WTC11 (cell line): ENCODE measurements around the gene RIN3. TPM values are rescaled to one million over a fixed set of nuclear protein-coding genes. Genes with fewer than 3 reads are reported as not detected.

Experiments
- ATAC-seq: fragments of 200-7000 bp; cut with Tn5 transposase; 2 replicates; pipeline ENCODE4 v1.10.0; 2021; ENCODE audit warnings: mild to moderate bottlenecking, moderate library complexity
- CTCF ChIA-PET: fragments of 300-600 bp; sonication (Branson Sonifier 250); formaldehyde crosslinking; loops from one replicate; lab custom pipeline; 2021; ENCODE audit warnings: antibody characterized with exemption; lab: Charles Lee
- POLR2A ChIA-PET: fragments of 350-600 bp; sonication (Branson Sonifier 250); formaldehyde crosslinking; loops from one replicate; lab custom pipeline; 2021; ENCODE audit warnings: antibody characterized with exemption; lab: Charles Lee
- DNase-seq: peaks from one replicate; pipeline ENCODE4 v3.0.0; 2021; ENCODE audit warnings: low spot score
- H3K27ac Mint-ChIP-seq: 2 replicates; pipeline ENCODE4 v1.8.0; 2021; ENCODE audit warnings: mixed read lengths
- H3K27me3 Mint-ChIP-seq: 2 replicates; pipeline ENCODE4 v1.8.0; 2021; ENCODE audit warnings: low read depth, mild to moderate bottlenecking, moderate library complexity, mixed read lengths
- H3K36me3 Mint-ChIP-seq: 2 replicates; pipeline ENCODE4 v1.8.0; 2021; ENCODE audit warnings: mixed read lengths
- H3K4me1 Mint-ChIP-seq: 2 replicates; pipeline ENCODE4 v1.8.0; 2022; ENCODE audit warnings: mixed read lengths
- H3K4me3 Mint-ChIP-seq: 2 replicates; pipeline ENCODE4 v1.8.0; 2021; ENCODE audit warnings: mild to moderate bottlenecking, moderate library complexity, mixed read lengths
- H3K9me3 Mint-ChIP-seq: 2 replicates; pipeline ENCODE4 v1.8.0; 2021; ENCODE audit warnings: mixed read lengths
- ATF3 ChIP-seq: sonication (generic); formaldehyde crosslinking; conservative IDR thresholded peaks from 2 replicates; pipeline ENCODE4 v1.8.1; 2022; ENCODE audit warnings: mild to moderate bottlenecking, missing genetic modification reagents
- CTCF ChIP-seq: fragments of 200-600 bp; IDR thresholded peaks from 2 replicates; pipeline ENCODE4 v1.8.0; 2022; ENCODE audit warnings: antibody characterized with exemption
- E2F4 ChIP-seq: sonication (generic); formaldehyde crosslinking; IDR thresholded peaks from 2 replicates; pipeline ENCODE4 v1.8.1; 2022; ENCODE audit warnings: low read depth, mild to moderate bottlenecking, moderate library complexity, missing genetic modification reagents, borderline replicate concordance
- FOXJ3 ChIP-seq: sonication (generic); formaldehyde crosslinking; IDR thresholded peaks from 2 replicates; pipeline ENCODE4 v1.9.0; 2021; ENCODE audit warnings: missing genetic modification reagents, mild to moderate bottlenecking, borderline replicate concordance
- FOXP1 ChIP-seq: sonication (generic); formaldehyde crosslinking; IDR thresholded peaks from 2 replicates; pipeline ENCODE4 v1.8.0; 2022; ENCODE audit warnings: missing genetic modification reagents, mild to moderate bottlenecking, moderate library complexity, borderline replicate concordance
- FOXP4 ChIP-seq: sonication (generic); formaldehyde crosslinking; IDR thresholded peaks from 2 replicates; pipeline ENCODE4 v1.8.0; 2022; ENCODE audit warnings: mild to moderate bottlenecking, missing genetic modification reagents
- JUN ChIP-seq: sonication (generic); formaldehyde crosslinking; IDR thresholded peaks from 2 replicates; pipeline ENCODE4 v1.8.0; 2023; ENCODE audit warnings: mild to moderate bottlenecking, missing genetic modification reagents
- KAT7 ChIP-seq: sonication (generic); formaldehyde crosslinking; IDR thresholded peaks from 2 replicates; pipeline ENCODE4 v1.8.1; 2023; ENCODE audit warnings: missing genetic modification reagents, mild to moderate bottlenecking, borderline replicate concordance
- MLX ChIP-seq: sonication (generic); formaldehyde crosslinking; IDR thresholded peaks from 2 replicates; pipeline ENCODE4 v1.8.1; 2023; ENCODE audit warnings: mild to moderate bottlenecking, missing genetic modification reagents, moderate library complexity
- MXD4 ChIP-seq: fragments of 250-450 bp; sonication (Bioruptor Pico); IDR thresholded peaks from 2 replicates; pipeline ENCODE4 v1.8.0; 2021; ENCODE audit warnings: mild to moderate bottlenecking, moderate library complexity, borderline replicate concordance
- NFATC4 ChIP-seq: fragments of 250-450 bp; sonication (Bioruptor Pico); IDR thresholded peaks from 2 replicates; pipeline ENCODE4 v1.9.0; 2021; ENCODE audit warnings: mild to moderate bottlenecking
- PRRX2 ChIP-seq: fragments of 250-450 bp; sonication (Bioruptor Pico); IDR thresholded peaks from 2 replicates; pipeline ENCODE4 v1.8.0; 2021; ENCODE audit warnings: mild to moderate bottlenecking
- SMAD3 ChIP-seq: sonication (generic); formaldehyde crosslinking; IDR thresholded peaks from 2 replicates; pipeline ENCODE4 v1.8.0; 2022; ENCODE audit warnings: missing genetic modification reagents, mild to moderate bottlenecking, borderline replicate concordance
- TCF7 ChIP-seq: sonication (generic); formaldehyde crosslinking; IDR thresholded peaks from 2 replicates; pipeline ENCODE4 v1.8.0; 2022; ENCODE audit warnings: mild to moderate bottlenecking, low read depth, missing genetic modification reagents, moderate library complexity
- ZNF396 ChIP-seq: fragments of 250-450 bp; sonication (Bioruptor Pico); IDR thresholded peaks from 2 replicates; pipeline ENCODE4 v1.8.0; 2021; ENCODE audit warnings: mild to moderate bottlenecking, moderate library complexity, borderline replicate concordance
- ZNF671 ChIP-seq: fragments of 250-450 bp; sonication (Bioruptor Pico); IDR thresholded peaks from 2 replicates; pipeline ENCODE4 v1.8.0; 2021; ENCODE audit warnings: mild to moderate bottlenecking
- total RNA-seq: library from RNA; stranded (reverse); gene quantifications from 3 replicates; pipeline ENCODE4 v1.2.3, GENCODE V29; 2021

Gene RIN3
- total RNA-seq, 1 experiment from 2014 or later: 3.3 TPM

- DNase-seq (no peak), ATAC-seq (no peak)
- ChIA-PET CTCF (no interaction called here), POLR2A (no interaction called here)
- no peaks in the 10 kb centered on the region for H3K36me3 Mint-ChIP-seq
- H3K4me3 Mint-ChIP-seq: no peak overlapping the region
- H3K27ac Mint-ChIP-seq: no peak overlapping the region
- H3K4me1 Mint-ChIP-seq: no peaks in the 10 kb centered on the region
- peaks cover 4% of the 10 kb centered on the region; the same call in 1 of the 2 replicates for H3K27me3 Mint-ChIP-seq
- TF ChIP-seq MLX (CRISPR knock-in tag): no peak
- TF ChIP-seq CTCF: no peak
- no peak for TF ChIP-seq ZNF396 (CRISPR knock-in tag)
- 0 out of 2 replicates have a peak, but pooled peaks cover 13% of the 10 kb centered on the region for H3K9me3 Mint-ChIP-seq
These were observed 77.8 kb downstream of the RIN3 start for GRCh38 chr14:92591346-92591745.

GRCh38 chr14:92595267-92595666 is 81.7 kb downstream of the RIN3 start:
- Mint-ChIP-seq H3K4me3 (no peak overlapping the region), H3K36me3 (no peaks in the 10 kb centered on the region), H3K4me1 (0 out of 2 replicates have a peak, but pooled peaks cover 3% of the 10 kb centered on the region), H3K27me3 (peaks cover 2% of the 10 kb centered on the region; the same call in 1 of the 2 replicates), H3K27ac (no peak overlapping the region), H3K9me3 (0 out of 2 replicates have a peak, but pooled peaks cover 13% of the 10 kb centered on the region)
- DNase-seq (no peak), ATAC-seq (no peak)
- ChIA-PET POLR2A (no interaction called here), CTCF (interaction anchor here (3.0 to 4.0 kb wide), 2 partner anchors 18 to 93 kb away, joined by 13 to 25 read pairs; no protein-coding TSS in a partner anchor)
- TF ChIP-seq JUN (CRISPR knock-in tag): no peak
- no peak for TF ChIP-seq PRRX2 (CRISPR knock-in tag)
- TF ChIP-seq ATF3: no peak
- TF ChIP-seq MXD4: no peak

- ATAC-seq: peak; percentile 84
- TF ChIP-seq KAT7 (no peak), FOXJ3 (CRISPR knock-in tag) (no peak), ZNF671 (CRISPR knock-in tag) (no peak), FOXP1 (CRISPR knock-in tag) (no peak), SMAD3 (no peak), TCF7 (CRISPR knock-in tag) (no peak), E2F4 (CRISPR knock-in tag) (no peak), NFATC4 (CRISPR knock-in tag) (no peak), FOXP4 (CRISPR knock-in tag) (no peak)
- ChIA-PET CTCF (interaction anchor here (0.6 to 4.0 kb wide), 22 partner anchors 15 to 517 kb away, joined by 3 to 25 read pairs (median 4); no protein-coding TSS in a partner anchor), POLR2A (no interaction called here)
- 0 out of 2 replicates have a peak, but pooled peaks cover 9% of the 10 kb centered on the region for H3K9me3 Mint-ChIP-seq
- H3K4me3 Mint-ChIP-seq: no peak overlapping the region
- DNase-seq: no peak
- no peak overlapping the region for H3K27ac Mint-ChIP-seq
- H3K4me1 Mint-ChIP-seq: 0 out of 2 replicates have a peak, but pooled peaks cover 3% of the 10 kb centered on the region
- no peaks in the 10 kb centered on the region for H3K36me3 Mint-ChIP-seq
- H3K27me3 Mint-ChIP-seq: peaks cover 2% of the 10 kb centered on the region; the same call in 1 of the 2 replicates
These were observed 82.8 kb downstream of the RIN3 start for GRCh38 chr14:92596331-92596907.
